ENCODE data around the gene NEBL. TPM values are rescaled to one million over a fixed set of nuclear protein-coding genes. Genes with fewer than 3 reads are reported as not detected.

NEBL gene
- total RNA-seq, 1 experiment from 2014 or later, result 32.3 TPM

DNA sequence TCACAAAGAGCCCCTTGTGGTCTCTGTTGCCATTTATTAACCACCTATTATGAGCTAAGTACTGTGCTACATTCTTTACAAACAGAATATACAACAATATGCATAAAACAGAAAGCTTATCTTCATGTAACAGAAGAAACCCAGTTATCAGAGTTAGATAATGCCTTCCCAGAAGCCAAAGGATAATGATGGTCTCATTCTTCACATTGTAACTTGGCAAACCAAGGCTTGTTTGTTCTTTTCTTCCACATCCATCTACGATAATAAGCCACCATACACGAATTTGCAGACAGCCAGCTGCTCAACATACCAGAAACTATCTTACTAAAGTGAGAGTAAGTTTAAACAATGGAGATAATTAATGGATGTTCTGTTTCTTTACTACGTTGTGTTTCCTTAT is 127.6 kb downstream of the NEBL start:
- BruUV-seq (replicated peaks), result no TSS peak
- H3K36me3 ChIP-seq (ENCODE audit: control insufficient read depth, insufficient read depth, low read length), result no peaks in the 10 kb centered on the region
- CTCF ChIA-PET, result no interaction called here
- H3K27ac ChIP-seq (ENCODE audit: low read length), result no peak overlapping the region
- no peaks in the 10 kb centered on the region for H3K27me3 ChIP-seq (ENCODE audit: control insufficient read depth, insufficient read depth, low read length)
- ATAC-seq, result no peak
- H3K4me3 ChIP-seq (ENCODE audit: low read depth in 2 of 2, low read length in 2 of 2), result no peak overlapping the region
- POLR2A ChIA-PET, result interaction anchor here (0.6 kb wide), 1 partner anchor 213 kb away, joined by 4 read pairs; no protein-coding TSS in a partner anchor
- no peak for TF ChIP-seq POLR2AphosphoS5 (IDR thresholded peaks at IDR 0.05; ENCODE audit: low read depth, low read length)
- TF ChIP-seq, protein P1, sequence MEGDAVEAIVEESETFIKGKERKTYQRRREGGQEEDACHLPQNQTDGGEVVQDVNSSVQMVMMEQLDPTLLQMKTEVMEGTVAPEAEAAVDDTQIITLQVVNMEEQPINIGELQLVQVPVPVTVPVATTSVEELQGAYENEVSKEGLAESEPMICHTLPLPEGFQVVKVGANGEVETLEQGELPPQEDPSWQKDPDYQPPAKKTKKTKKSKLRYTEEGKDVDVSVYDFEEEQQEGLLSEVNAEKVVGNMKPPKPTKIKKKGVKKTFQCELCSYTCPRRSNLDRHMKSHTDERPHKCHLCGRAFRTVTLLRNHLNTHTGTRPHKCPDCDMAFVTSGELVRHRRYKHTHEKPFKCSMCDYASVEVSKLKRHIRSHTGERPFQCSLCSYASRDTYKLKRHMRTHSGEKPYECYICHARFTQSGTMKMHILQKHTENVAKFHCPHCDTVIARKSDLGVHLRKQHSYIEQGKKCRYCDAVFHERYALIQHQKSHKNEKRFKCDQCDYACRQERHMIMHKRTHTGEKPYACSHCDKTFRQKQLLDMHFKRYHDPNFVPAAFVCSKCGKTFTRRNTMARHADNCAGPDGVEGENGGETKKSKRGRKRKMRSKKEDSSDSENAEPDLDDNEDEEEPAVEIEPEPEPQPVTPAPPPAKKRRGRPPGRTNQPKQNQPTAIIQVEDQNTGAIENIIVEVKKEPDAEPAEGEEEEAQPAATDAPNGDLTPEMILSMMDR (IDR thresholded peaks at IDR 0.05), result no peak
- no peak for TF ChIP-seq SIN3A (IDR thresholded peaks at IDR 0.05; ENCODE audit: borderline replicate concordance, insufficient read depth, low read depth, low read length)
- TF ChIP-seq TCF7L2 (IDR thresholded peaks at IDR 0.05; ENCODE audit: low read depth, low read length), result no peak
- TF ChIP-seq, protein P2, sequence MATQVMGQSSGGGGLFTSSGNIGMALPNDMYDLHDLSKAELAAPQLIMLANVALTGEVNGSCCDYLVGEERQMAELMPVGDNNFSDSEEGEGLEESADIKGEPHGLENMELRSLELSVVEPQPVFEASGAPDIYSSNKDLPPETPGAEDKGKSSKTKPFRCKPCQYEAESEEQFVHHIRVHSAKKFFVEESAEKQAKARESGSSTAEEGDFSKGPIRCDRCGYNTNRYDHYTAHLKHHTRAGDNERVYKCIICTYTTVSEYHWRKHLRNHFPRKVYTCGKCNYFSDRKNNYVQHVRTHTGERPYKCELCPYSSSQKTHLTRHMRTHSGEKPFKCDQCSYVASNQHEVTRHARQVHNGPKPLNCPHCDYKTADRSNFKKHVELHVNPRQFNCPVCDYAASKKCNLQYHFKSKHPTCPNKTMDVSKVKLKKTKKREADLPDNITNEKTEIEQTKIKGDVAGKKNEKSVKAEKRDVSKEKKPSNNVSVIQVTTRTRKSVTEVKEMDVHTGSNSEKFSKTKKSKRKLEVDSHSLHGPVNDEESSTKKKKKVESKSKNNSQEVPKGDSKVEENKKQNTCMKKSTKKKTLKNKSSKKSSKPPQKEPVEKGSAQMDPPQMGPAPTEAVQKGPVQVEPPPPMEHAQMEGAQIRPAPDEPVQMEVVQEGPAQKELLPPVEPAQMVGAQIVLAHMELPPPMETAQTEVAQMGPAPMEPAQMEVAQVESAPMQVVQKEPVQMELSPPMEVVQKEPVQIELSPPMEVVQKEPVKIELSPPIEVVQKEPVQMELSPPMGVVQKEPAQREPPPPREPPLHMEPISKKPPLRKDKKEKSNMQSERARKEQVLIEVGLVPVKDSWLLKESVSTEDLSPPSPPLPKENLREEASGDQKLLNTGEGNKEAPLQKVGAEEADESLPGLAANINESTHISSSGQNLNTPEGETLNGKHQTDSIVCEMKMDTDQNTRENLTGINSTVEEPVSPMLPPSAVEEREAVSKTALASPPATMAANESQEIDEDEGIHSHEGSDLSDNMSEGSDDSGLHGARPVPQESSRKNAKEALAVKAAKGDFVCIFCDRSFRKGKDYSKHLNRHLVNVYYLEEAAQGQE (IDR thresholded peaks at IDR 0.05; ENCODE audit: insufficient read depth in 1 of 2, low read depth in 2 of 2, low read length in 1 of 2), result no peak
- no peaks in the 10 kb centered on the region for H3K9me3 ChIP-seq (ENCODE audit: control insufficient read depth, insufficient read depth, low read depth, low read length)
- intact Hi-C loops (cut with micrococcal nuclease; ENCODE audit: unreplicated experiment), result loop anchor here (5.0 kb wide), 1 partner anchor 952 kb away; the partner anchor contains the start of gene PLXDC2
- DNase-seq (ENCODE audit: low read depth, low spot score), result no peak
- no peaks in the 10 kb centered on the region for H3K4me1 ChIP-seq (ENCODE audit: control insufficient read depth, insufficient read depth, low read length)
- in situ Hi-C loops (cut with HindIII; ENCODE audit: low pct_unique_long_range_greater_than_20kb, low sequenced_read_pairs), result no loop called here

DNA sequence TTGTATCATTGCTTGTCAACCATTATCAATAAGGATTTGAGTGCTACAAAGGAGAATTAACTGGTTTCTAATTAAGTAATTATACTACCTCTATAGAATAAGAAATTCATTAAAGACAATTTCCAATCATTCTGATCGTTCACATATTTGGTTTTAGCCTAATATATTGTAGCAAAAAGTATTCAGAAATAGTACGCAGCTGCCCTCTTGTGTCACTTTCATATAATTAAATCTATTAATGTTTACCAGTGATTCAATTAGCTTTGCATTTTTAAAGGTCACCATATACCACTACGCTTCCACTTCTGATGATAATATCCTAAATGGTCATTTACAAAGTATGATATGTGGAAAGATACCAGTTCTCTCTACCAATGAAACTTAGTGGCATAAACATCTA is 128.3 kb downstream of the NEBL start:
- Histone ChIP-seq H3K9me3 (ENCODE audit: control insufficient read depth, insufficient read depth, low read depth, low read length) (no peaks in the 10 kb centered on the region), H3K27me3 (ENCODE audit: control insufficient read depth, insufficient read depth, low read length) (no peaks in the 10 kb centered on the region), H3K36me3 (ENCODE audit: control insufficient read depth, insufficient read depth, low read length) (no peaks in the 10 kb centered on the region), H3K27ac (ENCODE audit: low read length) (no peak overlapping the region), H3K4me1 (ENCODE audit: control insufficient read depth, insufficient read depth, low read length) (no peaks in the 10 kb centered on the region), H3K4me3 (ENCODE audit: low read depth in 2 of 2, low read length in 2 of 2) (no peak overlapping the region)
- no peak for ATAC-seq
- POLR2A ChIA-PET, result interaction anchor here (0.6 kb wide), 1 partner anchor 212 kb away, joined by 4 read pairs; no protein-coding TSS in a partner anchor
- intact Hi-C loops (cut with micrococcal nuclease; ENCODE audit: unreplicated experiment), result loop anchor here (5.0 kb wide), 1 partner anchor 952 kb away; the partner anchor contains the start of gene PLXDC2
- in situ Hi-C loops (cut with HindIII; ENCODE audit: low pct_unique_long_range_greater_than_20kb, low sequenced_read_pairs), result no loop called here
- no TSS peak for BruUV-seq (replicated peaks)
- DNase-seq (ENCODE audit: low read depth, low spot score), result no peak
- TF ChIP-seq POLR2AphosphoS5 (IDR thresholded peaks at IDR 0.05; ENCODE audit: low read depth, low read length), result no peak
- TF ChIP-seq, protein P2 (IDR thresholded peaks at IDR 0.05; ENCODE audit: insufficient read depth in 1 of 2, low read depth in 2 of 2, low read length in 1 of 2), result no peak
- TF ChIP-seq, protein P1 (IDR thresholded peaks at IDR 0.05), result peak; percentile 16; the same call in 1 of the 2 replicates
- CTCF ChIA-PET, result interaction anchor here (0.6 kb wide), 1 partner anchor 938 kb away, joined by 3 read pairs; no protein-coding TSS in a partner anchor

Measured in Panc1 (cell line).